ENCODE data around the gene RNF115.

DNA sequence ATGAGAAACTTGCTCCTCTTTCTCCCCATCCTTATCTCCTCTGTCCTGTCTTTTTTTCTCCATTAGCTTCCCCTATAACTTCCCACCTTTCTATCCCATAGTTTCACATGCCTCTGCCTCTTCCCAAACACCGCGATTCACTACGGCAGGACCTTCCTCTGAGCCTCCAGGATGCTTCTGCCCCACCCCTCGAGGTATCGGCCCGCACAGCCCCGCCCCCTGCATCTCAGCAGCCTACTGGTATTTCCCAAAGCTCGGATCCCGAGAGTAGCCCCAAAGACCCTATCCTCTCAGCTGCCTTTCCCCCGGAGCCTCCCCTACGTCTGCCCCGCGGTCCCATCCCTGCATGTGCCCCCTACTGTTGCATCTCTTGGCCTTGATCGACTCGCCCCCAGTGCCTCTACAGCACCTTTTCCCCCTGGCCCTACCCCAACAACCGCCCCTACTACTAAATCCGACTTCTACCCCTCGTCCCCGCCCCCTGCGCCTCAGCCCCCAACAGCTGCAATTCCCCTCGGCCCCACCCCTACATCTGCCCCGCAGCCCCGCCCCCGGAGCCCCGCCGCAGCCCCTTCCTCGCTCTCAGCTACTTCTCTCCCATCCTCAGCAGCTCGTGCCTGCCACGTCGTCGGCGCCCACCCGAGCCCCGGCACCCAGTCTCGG lies 34.5 kb upstream of the RNF115 start:
- TF ChIP-seq, protein P1, sequence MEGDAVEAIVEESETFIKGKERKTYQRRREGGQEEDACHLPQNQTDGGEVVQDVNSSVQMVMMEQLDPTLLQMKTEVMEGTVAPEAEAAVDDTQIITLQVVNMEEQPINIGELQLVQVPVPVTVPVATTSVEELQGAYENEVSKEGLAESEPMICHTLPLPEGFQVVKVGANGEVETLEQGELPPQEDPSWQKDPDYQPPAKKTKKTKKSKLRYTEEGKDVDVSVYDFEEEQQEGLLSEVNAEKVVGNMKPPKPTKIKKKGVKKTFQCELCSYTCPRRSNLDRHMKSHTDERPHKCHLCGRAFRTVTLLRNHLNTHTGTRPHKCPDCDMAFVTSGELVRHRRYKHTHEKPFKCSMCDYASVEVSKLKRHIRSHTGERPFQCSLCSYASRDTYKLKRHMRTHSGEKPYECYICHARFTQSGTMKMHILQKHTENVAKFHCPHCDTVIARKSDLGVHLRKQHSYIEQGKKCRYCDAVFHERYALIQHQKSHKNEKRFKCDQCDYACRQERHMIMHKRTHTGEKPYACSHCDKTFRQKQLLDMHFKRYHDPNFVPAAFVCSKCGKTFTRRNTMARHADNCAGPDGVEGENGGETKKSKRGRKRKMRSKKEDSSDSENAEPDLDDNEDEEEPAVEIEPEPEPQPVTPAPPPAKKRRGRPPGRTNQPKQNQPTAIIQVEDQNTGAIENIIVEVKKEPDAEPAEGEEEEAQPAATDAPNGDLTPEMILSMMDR (IDR thresholded peaks at IDR 0.05), result no peak
- TF ChIP-seq POLR2A (IDR thresholded peaks at IDR 0.05), result no peak

Measured in body of pancreas (tissue), 4 donors.